ENCODE data around the gene AUH.

AUH gene

DNA sequence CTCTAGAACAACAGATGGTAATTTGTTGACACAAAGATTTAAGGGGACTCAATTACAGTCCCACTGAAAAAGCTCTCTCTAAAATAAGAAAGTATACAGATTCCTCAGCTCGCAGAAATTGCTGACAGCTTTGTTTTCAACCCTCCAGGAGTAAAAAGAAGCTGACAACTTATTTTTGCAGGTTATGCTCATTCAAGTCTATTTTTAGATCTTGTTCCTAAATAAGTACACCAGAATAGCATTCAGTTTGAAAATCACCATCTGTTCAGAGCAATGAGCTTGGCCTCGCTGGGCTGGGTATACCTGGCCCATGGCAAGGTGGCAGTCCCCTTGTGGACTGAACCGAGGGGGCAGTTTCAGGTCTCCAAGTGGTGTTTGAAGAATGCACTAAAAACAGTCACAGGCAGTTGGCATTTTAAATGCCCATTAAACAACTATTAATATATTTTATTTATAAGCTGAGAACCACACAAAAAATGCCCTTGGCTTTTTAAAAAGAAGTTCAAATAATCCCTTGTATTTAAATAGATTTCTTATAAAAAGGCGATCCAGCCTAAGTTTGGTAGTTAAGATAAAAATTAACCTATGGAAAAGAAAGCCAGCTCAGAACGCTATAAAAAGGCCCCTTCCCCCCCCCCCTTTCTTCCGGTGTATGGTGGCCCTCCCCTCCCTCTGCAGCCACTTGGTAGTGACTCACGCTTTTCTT, 169.2 kb downstream of the AUH start:
- Histone ChIP-seq H3K4me1 (ENCODE audit: insufficient read depth, low read length) (peaks cover 62% of the 10 kb centered on the region), H3K27ac (ENCODE audit: low read depth, low read length) (peak overlapping the region; percentile 97), H3K4me3 (ENCODE audit: low read depth in 1 of 2, low read length in 2 of 2) (peak overlapping the region in 1 of 2 donors; percentile 38), H3K9ac (ENCODE audit: low read length) (peak overlapping the region; percentile 63), H3K27me3 (ENCODE audit: control insufficient read depth in 1 of 2, insufficient read depth in 2 of 2, low read length in 2 of 2) (no peaks in the 10 kb centered on the region), H3K36me3 (ENCODE audit: insufficient read depth, low read length) (no peaks in the 10 kb centered on the region), H3K9me3 (ENCODE audit: low read length) (no peaks in the 10 kb centered on the region)

DNA sequence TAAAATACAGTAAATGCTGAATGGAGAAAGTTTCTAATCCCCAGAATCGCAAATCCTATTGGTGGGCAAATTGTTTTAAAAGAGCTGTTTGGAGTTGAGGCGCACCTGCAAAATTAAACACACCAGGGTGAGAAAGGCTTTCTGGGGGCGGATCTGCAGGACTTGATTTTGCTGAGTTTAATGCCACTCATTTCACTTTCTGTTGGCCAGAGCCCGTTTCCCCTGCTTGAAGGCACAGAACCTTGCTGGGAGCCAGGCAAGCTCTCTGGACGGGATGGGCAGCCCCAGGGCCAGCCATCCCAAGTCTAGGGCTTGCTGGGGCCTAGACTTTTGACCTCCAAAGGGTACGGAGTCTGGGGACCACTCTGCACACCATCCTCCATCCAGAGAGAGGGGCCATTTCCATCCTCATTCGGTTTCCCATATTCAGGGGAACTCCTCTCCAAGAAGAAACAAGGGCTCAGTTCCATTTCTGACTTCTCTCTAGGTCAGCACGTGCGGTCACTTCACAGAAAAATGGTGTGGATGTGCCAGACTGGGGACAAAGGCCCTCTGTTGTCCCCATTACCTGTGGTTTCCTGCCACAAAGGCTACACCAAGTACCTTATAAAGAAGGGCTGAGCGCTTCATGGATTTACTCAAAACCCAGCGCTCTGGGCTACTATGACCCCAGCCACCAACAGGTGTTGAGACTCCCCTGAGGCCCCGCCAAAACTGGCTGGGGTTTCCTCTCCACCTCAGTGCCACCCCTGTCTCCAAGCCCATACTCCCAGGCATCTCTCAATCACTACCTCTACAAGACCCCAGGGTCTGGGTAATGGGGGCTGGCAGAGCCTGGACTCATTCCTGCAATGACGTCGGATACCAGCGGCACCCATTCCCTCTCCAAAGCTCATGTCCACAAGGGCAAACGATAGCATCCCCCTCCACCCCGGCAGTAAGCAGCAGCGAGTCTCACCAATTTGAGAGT, 170.0 kb downstream of the AUH start:
- Histone ChIP-seq H3K4me3 (ENCODE audit: low read depth in 1 of 2, low read length in 2 of 2) (no peak overlapping the region), H3K27me3 (ENCODE audit: control insufficient read depth in 1 of 2, insufficient read depth in 2 of 2, low read length in 2 of 2) (no peaks in the 10 kb centered on the region), H3K36me3 (ENCODE audit: insufficient read depth, low read length) (no peaks in the 10 kb centered on the region), H3K4me1 (ENCODE audit: insufficient read depth, low read length) (peaks cover 55% of the 10 kb centered on the region), H3K27ac (ENCODE audit: low read depth, low read length) (peak overlapping the region; percentile 97), H3K9me3 (ENCODE audit: low read length) (no peaks in the 10 kb centered on the region), H3K9ac (ENCODE audit: low read length) (peak overlapping the region; percentile 31)

DNA sequence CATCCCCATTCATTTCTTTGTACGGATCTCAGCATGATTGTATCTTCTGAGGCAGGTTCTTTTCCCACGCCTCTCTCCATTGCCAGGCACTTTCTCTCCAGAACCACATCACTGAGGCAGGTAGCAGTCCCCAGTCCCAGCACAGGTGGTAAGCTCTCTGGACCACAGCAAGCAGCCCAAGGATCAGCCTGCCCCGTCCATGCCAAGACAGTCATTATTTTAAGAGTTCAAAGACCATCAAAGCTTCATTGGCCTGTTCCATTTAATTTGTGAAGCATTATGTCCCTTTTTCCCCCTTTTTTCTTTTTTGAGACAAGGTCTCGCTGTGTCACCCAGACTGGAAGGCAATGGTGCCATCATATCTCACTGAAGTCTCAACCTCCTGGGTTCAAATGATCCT, 171.7 kb downstream of the AUH start:
- Histone ChIP-seq H3K9me3 (ENCODE audit: low read length) (no peaks in the 10 kb centered on the region), H3K36me3 (ENCODE audit: insufficient read depth, low read length) (no peaks in the 10 kb centered on the region), H3K9ac (ENCODE audit: low read length) (no peak overlapping the region), H3K27ac (ENCODE audit: low read depth, low read length) (no peak overlapping the region), H3K4me1 (ENCODE audit: insufficient read depth, low read length) (peaks cover 39% of the 10 kb centered on the region), H3K4me3 (ENCODE audit: low read depth in 1 of 2, low read length in 2 of 2) (no peak overlapping the region), H3K27me3 (ENCODE audit: control insufficient read depth in 1 of 2, insufficient read depth in 2 of 2, low read length in 2 of 2) (no peaks in the 10 kb centered on the region)

DNA sequence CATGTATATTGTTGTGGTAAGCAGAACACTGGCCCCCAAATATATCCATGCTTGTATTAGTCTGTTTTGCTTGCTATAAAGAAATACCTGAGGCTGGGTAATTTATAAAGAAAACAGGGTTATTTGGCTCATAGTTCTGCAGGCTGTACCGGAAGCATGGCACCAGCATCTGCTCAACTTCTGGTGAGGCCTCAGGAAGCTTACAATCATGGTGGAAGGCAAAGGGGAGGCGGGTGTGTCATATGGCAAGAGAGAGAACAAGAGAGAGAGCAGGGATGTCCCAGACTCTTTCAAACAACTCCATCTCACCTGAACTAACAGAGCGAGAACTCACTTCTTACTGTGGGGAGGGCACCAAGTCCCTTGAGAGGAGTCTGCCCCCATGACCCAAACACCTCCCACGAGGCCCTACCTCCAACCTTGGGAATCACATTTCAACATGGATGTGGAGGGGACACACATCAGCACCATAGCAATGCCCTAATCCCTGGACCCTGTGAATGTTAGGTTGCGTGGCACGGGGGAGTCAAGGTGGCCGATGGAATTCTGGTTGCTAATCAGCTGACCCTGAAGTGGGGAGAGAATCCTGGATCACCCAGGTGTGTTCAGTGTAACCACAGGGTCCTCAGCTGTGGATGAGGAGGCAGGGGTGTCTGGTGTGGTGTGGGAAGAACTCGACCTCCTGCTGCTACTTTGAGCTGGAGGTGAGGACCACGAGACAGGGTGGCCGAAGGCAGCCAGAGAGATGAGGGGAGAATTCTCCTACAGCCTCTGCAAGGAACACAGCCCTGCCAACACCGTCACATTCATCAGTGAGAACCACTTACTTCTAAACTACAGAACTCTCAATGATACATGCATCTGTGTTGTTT, 172.8 kb downstream of the AUH start:
- Histone ChIP-seq H3K4me3 (ENCODE audit: low read depth in 1 of 2, low read length in 2 of 2) (no peak overlapping the region), H3K27ac (ENCODE audit: low read depth, low read length) (no peak overlapping the region), H3K9me3 (ENCODE audit: low read length) (no peaks in the 10 kb centered on the region), H3K9ac (ENCODE audit: low read length) (no peak overlapping the region), H3K36me3 (ENCODE audit: insufficient read depth, low read length) (no peaks in the 10 kb centered on the region), H3K4me1 (ENCODE audit: insufficient read depth, low read length) (peaks cover 28% of the 10 kb centered on the region), H3K27me3 (ENCODE audit: control insufficient read depth in 1 of 2, insufficient read depth in 2 of 2, low read length in 2 of 2) (no peaks in the 10 kb centered on the region)

DNA sequence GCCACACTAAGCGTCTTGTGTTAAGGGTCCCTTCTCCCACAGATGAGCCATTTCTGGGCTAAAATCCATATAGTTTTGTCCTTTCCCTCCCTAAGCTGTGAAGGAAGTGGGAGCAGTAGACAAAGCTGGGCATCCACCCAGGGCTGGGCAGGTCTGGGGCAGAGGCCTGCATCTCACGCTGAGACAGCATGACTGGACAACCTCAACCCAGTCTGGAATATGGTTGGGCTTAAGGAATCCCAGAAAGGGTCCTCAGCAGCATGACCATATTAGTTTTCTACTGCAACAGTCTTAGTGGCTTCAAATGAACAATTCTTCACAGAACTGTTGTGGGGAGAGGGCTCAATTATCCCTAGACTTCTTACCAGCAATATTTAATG, 173.8 kb downstream of the AUH start:
- H3K4me1 ChIP-seq (ENCODE audit: insufficient read depth, low read length): peaks cover 24% of the 10 kb centered on the region
- H3K36me3 ChIP-seq (ENCODE audit: insufficient read depth, low read length): no peaks in the 10 kb centered on the region
- H3K9ac ChIP-seq (ENCODE audit: low read length): no peak overlapping the region
- H3K9me3 ChIP-seq (ENCODE audit: low read length): no peaks in the 10 kb centered on the region
- H3K27ac ChIP-seq (ENCODE audit: low read depth, low read length): peak overlapping the region; percentile 39
- no peaks in the 10 kb centered on the region for H3K27me3 ChIP-seq (ENCODE audit: control insufficient read depth in 1 of 2, insufficient read depth in 2 of 2, low read length in 2 of 2)
- no peak overlapping the region for H3K4me3 ChIP-seq (ENCODE audit: low read depth in 1 of 2, low read length in 2 of 2)

DNA sequence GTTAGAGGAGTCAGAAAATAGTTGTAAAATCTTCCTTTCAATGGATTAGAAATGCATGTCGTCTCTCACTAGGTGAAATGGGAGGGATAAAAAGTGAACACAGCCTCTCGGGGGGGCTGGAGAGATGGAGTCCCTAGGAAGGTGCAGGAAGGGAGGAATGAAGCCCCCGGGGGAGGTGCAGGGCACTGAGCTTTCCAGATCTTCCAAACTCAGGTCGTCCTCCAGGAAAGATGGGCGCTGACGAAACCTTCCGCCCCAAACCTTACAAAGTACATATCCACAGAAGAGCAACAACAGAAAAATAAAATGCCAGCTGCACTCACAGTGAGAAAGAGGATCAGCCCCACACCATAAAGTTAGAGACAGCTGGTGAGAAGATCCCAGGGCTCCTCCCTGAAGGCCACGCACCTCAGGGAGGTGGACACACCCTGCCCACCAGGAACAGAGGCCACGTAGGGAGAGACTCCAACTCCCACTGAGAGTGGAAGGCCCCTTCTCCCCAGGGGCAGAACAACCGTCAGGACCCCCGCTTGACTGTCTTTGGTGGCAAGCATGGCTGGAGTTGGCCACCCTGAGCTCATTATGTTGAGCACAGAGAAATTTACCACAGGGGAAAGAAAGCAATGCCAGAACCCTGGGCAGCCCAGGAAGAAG, 174.3 kb downstream of the AUH start:
- peak overlapping the region; percentile 39 for H3K27ac ChIP-seq (ENCODE audit: low read depth, low read length)
- H3K27me3 ChIP-seq (ENCODE audit: control insufficient read depth in 1 of 2, insufficient read depth in 2 of 2, low read length in 2 of 2): no peaks in the 10 kb centered on the region
- no peak overlapping the region for H3K9ac ChIP-seq (ENCODE audit: low read length)
- no peaks in the 10 kb centered on the region for H3K36me3 ChIP-seq (ENCODE audit: insufficient read depth, low read length)
- H3K9me3 ChIP-seq (ENCODE audit: low read length): no peaks in the 10 kb centered on the region
- no peak overlapping the region for H3K4me3 ChIP-seq (ENCODE audit: low read depth in 1 of 2, low read length in 2 of 2)
- H3K4me1 ChIP-seq (ENCODE audit: insufficient read depth, low read length): peaks cover 20% of the 10 kb centered on the region

DNA sequence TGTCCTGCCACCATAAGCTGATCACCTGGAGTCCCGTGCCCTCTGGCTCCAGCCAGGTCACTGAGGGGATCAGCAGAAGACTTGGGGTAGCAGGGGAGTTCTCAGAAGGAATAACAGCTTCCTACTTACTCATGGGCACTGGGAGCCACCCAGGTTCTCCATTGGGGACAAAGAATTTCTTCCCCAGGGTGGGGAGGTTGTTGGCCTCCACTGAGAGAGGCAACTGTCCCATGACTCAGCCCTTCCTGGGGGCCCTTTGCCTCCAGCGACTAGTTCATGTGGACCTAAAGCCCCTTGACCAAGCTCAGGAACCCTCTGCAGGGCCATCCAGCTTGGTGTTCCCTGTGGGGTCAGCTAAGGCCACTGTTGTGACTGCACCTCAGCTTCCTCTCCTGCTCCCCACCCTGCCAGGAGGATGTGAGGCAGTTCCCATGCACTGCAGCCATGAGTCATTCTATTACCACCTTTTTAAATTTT, 175.0 kb downstream of the AUH start:
- H3K27me3 ChIP-seq (ENCODE audit: control insufficient read depth in 1 of 2, insufficient read depth in 2 of 2, low read length in 2 of 2): no peaks in the 10 kb centered on the region
- peaks cover 12% of the 10 kb centered on the region for H3K4me1 ChIP-seq (ENCODE audit: insufficient read depth, low read length)
- H3K9ac ChIP-seq (ENCODE audit: low read length): no peak overlapping the region
- H3K36me3 ChIP-seq (ENCODE audit: insufficient read depth, low read length): no peaks in the 10 kb centered on the region
- no peak overlapping the region for H3K4me3 ChIP-seq (ENCODE audit: low read depth in 1 of 2, low read length in 2 of 2)
- H3K27ac ChIP-seq (ENCODE audit: low read depth, low read length): no peak overlapping the region
- no peaks in the 10 kb centered on the region for H3K9me3 ChIP-seq (ENCODE audit: low read length)

DNA sequence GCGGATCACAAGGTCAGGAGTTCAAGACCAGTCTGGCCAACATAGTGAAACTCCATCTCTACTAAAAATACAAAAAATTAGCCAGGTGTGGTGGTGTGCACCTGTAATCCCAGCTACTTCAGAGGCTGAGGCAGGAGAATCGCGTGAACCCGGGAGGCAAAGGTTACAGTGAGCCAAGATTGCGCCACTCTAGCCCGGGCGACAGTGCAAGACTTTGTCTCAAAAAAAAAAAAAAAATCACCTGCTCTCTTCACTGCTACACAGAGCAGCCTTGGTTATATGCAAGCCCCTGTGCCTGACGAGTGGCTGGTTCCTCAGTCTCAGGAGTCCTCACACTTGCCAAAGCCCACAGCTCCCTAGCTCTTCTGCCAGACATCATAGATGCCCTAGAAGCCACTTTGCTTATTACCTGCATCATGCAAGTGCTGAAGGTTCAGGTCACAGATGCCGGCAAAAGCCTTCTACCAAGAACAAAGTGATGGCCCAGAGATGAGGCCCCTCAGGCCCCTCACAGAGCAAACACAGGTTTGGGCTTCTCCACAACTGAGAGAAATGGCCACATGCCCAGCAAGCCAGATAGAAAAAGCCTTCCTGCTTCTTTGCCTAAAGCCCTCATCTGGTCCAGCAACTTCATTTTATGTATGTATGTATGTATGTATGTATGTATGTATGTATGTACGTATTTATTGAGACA, 176.4 kb downstream of the AUH start:
- H3K4me1 ChIP-seq (ENCODE audit: insufficient read depth, low read length): peaks cover 11% of the 10 kb centered on the region
- H3K36me3 ChIP-seq (ENCODE audit: insufficient read depth, low read length): no peaks in the 10 kb centered on the region
- no peak overlapping the region for H3K4me3 ChIP-seq (ENCODE audit: low read depth in 1 of 2, low read length in 2 of 2)
- no peaks in the 10 kb centered on the region for H3K9me3 ChIP-seq (ENCODE audit: low read length)
- no peaks in the 10 kb centered on the region for H3K27me3 ChIP-seq (ENCODE audit: control insufficient read depth in 1 of 2, insufficient read depth in 2 of 2, low read length in 2 of 2)
- H3K9ac ChIP-seq (ENCODE audit: low read length): no peak overlapping the region
- H3K27ac ChIP-seq (ENCODE audit: low read depth, low read length): no peak overlapping the region

DNA sequence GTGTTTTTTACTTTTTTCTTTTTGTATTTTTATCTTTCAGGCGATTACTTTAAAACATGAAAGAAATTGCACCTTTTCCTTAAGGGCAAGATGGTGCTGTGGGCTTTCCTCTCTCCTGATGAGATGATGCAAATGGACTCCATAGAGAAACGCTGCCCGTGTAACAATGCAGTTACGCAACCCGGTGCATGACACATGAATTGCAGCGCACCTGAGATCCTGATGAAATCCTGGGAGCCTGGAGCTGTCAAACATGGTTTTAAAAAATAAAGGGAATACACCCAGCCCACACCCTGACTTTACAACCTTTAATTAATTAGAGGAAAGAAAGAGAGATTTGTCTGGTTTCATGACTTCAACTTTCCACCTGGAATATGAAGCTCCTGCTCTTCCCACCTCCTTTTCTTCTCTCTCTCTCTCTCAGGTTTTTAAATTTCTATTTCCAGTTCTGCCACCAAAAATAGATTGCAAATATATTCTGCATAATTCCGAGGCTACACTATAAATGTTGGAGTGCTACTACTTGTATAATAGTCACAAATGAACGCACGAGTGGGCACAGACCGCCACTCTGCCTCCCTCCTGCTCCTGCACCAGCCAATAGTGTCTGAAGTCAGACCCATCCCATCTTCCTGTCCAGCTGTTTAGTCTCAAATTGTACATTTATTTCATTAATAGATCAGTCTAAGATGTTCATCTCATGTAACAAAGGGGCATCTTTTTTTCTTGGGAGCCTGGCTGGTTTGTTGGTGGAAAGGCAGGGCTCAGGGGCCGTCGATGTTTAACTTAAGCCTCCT, 179.1 kb downstream of the AUH start:
- Histone ChIP-seq H3K4me1 (ENCODE audit: insufficient read depth, low read length) (peaks cover 2% of the 10 kb centered on the region), H3K27me3 (ENCODE audit: control insufficient read depth in 1 of 2, insufficient read depth in 2 of 2, low read length in 2 of 2) (no peaks in the 10 kb centered on the region), H3K9me3 (ENCODE audit: low read length) (no peaks in the 10 kb centered on the region), H3K4me3 (ENCODE audit: low read depth in 1 of 2, low read length in 2 of 2) (no peak overlapping the region), H3K27ac (ENCODE audit: low read depth, low read length) (no peak overlapping the region), H3K9ac (ENCODE audit: low read length) (no peak overlapping the region), H3K36me3 (ENCODE audit: insufficient read depth, low read length) (no peaks in the 10 kb centered on the region)

DNA sequence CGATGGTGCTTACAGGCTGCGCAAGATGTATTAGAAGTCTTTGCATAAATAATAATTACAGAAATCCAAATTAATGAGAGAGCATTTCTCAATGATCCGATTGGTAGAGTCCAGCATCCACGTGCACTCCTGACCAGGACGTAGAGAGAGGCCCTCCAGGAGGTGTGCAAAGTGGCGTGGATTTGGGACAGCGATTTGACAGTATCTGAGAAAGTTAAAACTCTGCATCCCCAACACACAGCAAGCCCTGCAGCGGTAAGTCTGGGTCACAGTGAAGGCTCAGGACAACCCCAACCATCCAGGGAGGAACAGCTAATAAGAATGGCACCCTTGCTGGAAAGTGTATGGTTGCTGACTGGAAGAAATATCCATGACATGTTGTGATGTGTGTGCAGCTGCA, 180.2 kb downstream of the AUH start:
- H3K9me3 ChIP-seq (ENCODE audit: low read length): no peaks in the 10 kb centered on the region
- H3K4me1 ChIP-seq (ENCODE audit: insufficient read depth, low read length): no peaks in the 10 kb centered on the region
- H3K27me3 ChIP-seq (ENCODE audit: control insufficient read depth in 1 of 2, insufficient read depth in 2 of 2, low read length in 2 of 2): no peaks in the 10 kb centered on the region
- no peak overlapping the region for H3K4me3 ChIP-seq (ENCODE audit: low read depth in 1 of 2, low read length in 2 of 2)
- H3K27ac ChIP-seq (ENCODE audit: low read depth, low read length): no peak overlapping the region
- no peak overlapping the region for H3K9ac ChIP-seq (ENCODE audit: low read length)
- no peaks in the 10 kb centered on the region for H3K36me3 ChIP-seq (ENCODE audit: insufficient read depth, low read length)

Measured in muscle layer of colon (tissue), 2 donors.